ENCODE results near the gene CSK. TPM values are rescaled to one million over a fixed set of nuclear protein-coding genes. Genes with fewer than 3 reads are reported as not detected.

Gene CSK
- total RNA-seq, 1 experiment from 2014 or later, result 23.8 TPM

DNA sequence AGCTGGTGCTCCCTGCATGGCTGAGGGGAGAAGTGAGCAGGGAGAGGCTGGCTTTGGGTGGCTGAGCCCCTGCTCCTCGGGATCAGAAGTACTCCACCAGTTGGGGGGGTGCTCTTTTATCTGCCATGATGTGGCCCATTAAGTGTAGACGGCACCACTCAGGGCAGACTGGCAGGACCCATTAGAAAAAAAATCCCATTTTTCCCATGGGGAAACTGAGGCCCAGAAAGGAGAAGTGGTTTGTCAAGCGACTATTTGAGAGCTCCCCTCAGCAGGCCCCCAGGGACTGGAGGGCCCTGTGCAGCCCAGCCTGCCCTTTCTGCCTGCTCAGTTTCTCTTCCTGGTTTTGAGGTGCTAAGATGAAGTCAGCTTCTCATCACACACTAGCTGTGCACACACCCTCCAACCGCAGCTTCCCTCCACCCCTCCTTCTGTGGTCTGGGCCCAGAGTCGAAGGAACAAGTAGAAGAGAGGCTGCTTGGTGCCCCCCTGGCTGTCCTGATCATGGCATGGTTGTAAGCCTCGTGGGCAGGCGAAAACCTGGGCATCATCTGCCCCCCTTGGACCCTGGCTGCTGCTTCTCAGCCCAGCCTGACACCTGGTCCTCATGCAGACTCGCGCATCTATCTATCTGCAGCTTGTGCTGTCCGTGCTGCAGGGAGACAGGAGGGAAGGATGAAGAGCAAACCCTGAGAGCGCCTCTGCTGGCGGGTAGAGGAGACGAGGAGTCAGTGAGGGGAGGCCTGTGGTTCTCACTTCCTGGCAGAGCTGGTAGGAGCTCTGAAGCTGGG lies 5.6 kb downstream of the CSK start:
- DNase-seq (ENCODE audit: low read depth), result no peak

DNA sequence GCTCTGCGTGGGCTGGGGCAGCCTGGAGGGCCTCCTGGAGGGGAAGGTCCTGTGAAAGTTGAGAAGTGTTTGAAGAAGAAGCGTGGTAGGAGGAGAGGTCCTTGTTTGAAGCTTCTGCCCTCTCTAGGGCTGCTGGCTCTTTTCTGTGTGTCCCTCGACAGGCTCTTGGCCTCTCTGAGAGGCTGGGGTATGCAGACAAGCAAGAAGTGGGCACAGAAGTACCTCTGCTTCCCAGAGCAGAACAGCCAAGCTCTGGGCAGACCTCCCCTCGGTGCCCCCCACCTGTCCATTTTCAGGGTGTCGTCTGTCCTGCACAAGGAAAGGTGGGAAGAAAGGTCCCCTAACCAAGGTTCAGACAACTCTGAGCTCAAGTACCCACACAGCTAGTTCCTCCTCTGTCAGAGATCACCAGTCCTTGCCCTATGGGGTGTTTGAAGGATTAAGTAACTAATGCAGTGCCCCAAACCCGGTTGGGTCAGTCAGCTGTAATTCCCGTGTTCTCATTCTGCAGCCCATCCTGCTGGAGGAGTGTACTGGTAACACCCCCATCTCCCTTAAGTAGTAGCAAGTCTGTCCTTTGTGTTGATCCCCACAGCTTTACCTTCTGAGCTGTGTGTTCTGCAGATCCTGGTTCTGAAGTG lies 6.3 kb downstream of the CSK start:
- DNase-seq (ENCODE audit: low read depth), result no peak

DNA sequence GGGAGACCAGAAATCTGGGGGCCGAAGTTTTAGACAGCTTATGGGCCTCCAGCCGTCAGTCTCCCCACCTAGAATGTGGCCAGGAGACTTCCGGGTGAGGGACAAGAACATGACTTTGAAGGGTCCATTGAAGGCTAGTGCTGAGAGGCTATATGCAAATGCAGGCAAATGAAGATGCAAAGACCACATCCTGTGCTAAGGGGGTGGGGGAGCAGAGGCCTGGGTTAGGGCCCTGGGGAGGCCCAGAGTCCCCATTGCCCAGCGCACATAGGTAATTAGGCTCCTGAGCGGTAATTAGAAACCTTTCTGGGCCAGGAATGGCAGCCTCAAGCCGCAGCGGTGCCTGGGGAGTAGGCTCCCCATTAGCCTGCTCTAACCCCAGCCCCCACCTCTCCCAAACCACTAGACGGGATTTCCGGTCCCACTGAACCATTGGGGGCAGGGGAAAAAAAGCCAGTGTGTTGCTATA lies 6.8 kb downstream of the CSK start:
- no peak for DNase-seq (ENCODE audit: low read depth)

DNA sequence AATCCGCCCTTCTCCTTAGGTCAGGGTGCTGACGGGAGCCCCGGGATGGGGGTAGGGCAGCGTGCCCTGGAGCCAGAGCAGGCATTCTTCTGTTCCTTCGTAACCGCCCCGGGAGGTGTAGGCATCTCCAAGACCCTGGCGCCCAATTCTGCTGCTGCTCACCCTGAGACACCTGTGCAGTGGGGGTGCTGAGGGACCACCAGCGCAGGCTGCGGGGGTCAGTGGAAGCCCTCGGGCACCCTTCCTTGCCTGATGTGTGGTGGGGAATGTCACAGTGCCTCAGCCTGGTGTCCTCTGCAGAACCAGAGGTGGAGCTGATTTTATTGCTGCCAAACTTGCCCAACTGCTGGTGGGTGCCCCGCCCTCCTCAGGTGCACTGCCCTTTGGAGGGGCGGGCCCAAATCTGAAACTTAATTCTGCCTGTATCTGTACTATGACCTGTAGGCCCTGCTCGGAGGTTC lies 7.3 kb downstream of the CSK start:
- no peak for DNase-seq (ENCODE audit: low read depth)

DNA sequence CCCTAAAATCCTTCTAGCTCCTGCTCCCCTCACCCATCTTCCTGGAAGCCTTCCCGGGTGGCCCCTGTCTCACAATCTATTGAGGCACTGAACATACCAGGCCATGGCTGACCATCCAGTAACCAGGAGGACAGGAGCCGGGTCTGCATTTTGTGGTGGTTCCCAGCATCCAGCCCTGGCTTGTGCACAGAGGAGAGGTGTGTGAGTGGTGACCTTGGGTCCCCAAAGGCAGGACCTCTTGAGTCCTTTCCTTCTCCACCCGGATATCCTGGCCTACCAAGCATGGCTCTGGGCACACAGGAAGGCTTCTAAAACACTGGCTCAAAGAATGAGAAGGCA lies 7.8 kb downstream of the CSK start:
- no peak for DNase-seq (ENCODE audit: low read depth)

DNA sequence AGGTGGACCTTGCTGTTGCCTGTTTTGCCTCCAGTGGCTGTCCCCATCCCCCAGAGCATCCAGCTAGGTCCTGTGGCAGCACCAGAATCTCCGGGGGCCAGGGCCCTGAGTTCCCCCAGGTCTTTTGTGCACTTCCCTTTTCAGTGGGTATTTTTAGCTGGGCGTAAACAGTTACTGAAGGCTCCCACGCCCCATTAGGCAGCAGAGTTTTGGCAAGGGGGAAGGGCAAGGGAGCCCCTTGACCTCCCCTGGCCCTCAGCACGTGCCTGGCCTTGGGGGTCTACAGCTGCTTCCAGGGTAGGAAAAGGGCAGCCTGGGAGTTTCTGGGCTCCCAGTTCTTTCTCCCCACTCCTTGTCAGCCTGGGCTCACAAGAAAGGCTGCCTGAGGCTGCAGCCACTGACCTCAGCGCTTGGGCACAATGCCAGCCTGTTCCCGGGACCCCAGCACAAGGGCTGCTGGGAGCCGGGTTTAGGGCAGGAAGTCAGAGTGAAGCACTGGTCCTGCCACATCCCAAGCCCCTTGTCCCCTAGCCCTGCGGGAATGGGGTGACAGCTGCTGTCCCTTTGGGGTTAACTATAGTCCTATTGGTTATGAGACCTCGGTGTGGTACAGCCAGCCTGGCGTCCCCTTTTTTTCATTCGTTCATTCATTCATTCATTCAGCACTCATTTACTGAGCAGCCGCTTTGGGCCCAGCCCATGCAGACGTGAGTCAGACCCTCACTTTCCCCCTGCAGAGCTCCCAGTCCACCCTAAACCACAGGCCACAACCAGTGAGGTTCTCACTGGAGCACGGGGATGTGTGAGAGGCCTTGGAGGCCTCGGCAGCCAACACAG lies 8.4 kb downstream of the CSK start:
- DNase-seq (ENCODE audit: low read depth), result peak; percentile 93

DNA sequence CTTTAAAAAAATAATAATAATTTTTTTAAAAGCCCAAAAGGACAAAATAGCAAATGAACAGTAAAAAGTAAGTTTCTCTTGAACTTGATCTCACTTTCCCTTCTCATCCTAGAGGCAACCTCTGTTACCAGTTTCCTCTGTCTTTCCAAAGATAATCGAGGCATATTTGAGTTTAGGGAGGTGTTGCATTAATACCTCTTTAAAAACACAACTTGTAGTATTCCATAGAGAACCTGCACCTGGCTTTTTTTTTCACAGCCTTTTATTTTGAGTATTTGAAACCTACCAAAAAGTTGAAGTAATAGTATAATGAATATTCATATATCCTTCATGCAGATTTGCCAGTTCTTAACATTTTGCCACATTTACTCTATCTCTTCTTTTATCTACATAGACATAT lies 9.1 kb downstream of the CSK start:
- no peak for DNase-seq (ENCODE audit: low read depth)

DNA sequence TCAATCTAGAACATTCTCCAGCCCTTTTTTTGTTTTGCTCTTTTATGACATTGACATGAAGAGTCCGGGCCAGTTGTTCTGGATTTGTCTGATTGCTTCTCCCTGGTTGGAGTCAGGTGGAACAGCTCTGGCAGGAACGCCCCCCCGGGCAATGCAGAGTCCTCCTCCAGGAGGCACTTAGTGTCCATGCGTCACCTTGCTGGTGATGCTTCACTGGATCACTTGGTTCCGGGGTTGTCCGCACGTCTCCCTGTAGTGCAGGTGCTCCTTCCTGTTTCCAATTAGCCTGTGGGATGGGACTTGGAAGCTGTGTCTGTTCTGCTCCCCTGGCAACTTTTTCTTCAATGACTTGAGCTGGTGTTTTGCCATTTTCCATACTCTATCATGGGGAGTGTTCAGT lies 9.8 kb downstream of the CSK start:
- no peak for DNase-seq (ENCODE audit: low read depth)

DNA sequence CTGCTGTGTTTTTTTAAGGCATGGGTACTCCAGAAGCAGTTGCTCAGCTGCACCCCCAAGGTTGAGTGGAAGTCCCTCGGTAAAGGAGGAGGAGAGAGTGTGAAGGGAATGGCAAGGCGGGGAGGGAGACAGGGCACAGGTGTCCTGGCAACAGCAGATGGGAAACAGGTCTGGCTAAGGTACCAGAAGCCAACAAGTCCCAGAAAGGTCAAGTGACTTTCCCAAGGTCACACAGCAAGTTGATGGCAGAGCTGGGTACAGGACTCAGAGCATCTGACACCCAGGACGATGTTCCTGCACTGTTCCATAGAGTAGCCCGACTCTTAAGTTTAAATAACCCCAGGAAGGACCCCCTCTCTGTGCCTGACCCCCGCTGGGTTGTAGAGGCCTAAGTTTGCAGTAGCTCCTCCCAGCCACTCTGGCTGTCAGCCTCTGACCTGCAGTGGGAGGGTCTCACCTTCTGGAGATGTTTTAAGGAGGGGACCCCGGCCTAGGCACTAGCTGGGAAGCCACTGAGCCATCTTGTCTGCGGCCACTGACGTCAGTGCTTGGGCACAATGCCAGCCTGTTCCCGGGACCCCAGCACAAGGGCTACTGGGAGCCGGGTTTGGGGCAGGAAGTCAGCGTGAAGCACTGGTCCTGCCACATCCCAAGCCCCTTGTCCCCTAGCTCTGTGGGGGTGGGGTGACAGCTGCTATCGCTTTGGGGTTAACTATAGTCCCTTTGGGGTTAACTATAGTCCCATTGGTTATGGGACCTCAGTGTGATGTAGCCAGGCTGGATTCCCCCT lies 10.5 kb downstream of the CSK start:
- DNase-seq (ENCODE audit: low read depth), result no peak

DNA sequence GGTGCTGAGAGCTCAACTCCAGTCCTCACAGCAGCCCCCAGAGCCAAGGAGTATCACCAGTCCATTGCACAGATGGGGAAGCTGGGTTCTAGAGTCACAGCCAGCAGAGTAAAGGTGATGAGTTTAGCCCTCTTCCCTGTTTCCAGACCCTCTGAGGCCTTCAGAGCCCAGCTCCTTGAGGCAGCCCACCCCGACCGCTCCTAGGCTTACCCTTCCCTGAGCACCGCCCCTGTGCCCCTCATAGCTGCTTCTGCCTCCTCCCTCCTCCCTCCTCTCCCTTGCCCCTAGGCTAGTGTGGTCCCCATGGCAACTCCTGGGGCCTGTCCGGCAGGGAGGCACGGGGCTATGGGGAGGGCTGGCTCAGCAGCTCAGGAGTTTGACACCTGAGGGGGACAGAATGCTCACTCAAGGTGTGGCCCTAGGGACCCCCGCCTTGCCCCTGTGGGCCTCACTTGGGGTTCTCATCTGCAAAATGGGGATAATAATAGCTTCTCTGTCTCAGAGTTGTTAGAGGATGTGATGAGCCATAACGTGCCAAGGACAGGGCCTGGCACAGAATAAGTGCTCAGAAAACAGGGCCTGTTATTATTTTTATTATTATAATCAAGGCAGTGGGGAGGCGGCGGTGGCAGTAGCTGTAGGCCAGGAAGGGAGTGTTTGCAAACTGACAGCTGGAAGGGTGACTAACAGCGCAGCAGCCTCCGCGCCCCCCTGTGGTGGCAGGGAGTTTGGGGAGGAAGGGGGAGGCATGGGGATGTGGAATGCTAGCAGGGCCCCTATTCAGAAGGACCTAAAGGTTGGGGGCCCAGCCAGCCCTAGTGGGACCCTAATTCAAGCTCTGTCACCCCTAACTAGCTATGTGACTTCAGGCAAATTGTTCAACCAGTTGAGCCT lies 11.5 kb downstream of the CSK start:
- DNase-seq (ENCODE audit: low read depth), result no peak

DNA sequence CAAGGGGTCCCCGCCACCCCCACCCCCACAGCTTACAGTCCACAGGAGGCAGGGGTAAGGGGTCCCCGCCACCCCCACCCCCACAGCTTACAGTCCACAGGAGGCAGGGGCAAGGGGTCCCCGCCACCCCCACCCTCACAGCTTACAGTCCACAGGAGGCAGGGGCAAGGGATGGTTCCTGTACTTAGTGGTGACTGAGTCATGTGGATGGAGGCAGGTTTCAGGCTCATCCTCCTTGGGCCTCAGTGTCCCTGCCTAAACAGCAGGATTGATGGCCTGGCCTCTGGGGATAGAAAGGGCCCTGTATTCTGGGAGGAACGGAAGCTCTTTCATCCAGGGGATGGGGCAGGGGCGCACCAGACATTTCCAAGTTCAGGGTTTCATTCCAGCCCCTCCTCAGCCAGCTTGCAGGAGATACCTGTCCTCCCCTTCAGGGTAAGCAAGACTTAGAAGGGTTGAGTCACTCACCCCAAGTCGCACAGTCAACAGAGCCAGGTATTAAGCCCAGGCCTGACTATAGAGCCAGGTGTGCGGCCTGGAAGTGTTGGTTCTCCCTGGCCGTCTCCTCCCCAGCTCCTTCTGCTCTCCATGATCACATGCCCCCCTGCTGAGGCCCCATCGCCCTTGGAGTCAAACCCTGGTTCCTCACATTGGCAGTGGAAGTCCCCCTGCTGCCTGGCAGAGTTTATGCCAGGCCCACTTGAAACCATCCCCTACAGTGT lies 12.5 kb downstream of the CSK start:
- DNase-seq (ENCODE audit: low read depth), result no peak

DNA sequence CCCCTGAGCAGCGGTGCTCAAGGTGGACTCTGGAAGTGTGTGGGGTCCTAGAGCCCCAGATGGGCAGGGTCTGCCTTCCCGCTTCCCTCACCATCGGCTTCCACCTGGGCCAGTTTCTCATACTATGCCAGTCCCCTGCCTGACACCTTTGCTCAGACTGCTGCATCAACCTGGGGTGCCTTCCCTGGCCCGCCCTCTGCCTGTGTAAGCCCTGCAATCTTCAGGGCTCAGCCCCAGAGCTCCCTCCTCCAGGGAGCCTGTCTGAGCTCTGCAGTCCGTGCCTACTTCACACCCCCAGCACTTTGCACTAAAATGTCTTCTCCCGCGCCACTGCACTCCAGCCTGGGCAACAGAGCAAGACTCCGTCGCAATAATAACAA lies 13.1 kb downstream of the CSK start:
- DNase-seq (ENCODE audit: low read depth), result no peak

DNA sequence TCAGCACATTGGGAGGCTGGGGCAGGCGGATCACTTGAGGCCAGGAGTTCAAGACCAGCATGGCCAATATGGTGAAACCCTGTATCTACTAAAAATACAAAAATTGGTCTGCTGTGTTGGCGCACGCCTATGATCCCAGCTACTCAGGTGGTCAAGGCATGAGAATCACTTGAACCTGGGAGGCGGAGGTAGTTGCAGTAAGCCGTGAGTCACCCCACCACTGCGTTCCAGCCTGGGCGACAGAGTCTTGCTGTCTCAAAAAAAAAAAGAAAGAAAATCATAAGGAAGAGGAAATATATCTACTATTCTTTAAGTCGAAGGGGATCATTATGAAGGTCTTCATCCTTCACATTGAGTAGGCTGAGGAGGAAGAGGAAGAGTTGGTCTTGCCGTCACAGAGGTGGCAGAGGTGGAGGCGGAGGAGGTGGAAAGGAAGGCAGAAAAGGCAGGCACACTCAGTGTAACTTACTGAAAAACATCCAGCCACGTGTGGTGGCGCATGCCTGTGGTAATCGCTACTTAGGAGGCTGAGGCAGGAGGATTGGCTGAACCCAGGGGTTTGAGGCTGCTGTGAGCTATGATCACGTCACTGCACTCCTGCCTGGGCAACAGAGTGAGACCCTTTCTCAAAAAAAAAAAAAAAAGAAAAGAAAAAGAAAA lies 14.2 kb downstream of the CSK start:
- DNase-seq (ENCODE audit: low read depth), result no peak

DNA sequence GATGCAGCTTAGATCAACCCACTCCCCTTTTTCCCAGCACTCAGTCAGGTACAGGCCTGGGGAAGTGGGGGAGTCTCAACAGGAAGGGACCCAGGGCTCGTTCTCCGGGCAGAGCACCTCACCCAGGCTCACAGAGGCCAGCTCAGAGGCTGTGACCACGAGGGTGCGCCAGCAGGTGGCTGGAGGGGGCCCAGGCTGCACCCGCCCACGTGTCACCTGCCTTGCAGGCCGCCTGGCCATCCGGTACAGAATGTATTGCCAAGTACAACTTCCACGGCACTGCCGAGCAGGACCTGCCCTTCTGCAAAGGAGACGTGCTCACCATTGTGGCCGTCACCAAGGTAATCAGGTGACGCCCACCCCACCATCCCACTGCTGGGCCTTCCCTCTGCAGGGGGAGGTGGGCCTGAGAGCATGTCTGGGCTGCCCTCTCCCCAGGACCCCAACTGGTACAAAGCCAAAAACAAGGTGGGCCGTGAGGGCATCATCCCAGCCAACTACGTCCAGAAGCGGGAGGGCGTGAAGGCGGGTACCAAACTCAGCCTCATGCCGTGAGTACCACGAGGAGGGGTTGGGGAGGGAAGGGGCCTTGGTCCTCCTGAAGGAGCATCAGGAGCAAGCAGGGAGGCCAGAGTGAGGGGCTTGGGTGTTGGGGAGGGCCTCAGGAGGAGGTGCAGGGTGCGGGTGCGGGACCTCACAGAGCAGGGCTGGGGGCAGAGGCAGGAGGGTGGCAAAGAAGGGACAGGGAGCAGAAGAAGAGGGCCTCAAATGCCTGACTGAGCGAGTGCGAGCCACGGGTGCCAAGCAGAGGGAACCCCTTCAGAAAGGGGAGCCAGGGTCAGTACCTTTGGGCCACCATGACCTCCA lies 16.7 kb downstream of the CSK start:
- DNase-seq (ENCODE audit: low read depth), result no peak

DNA sequence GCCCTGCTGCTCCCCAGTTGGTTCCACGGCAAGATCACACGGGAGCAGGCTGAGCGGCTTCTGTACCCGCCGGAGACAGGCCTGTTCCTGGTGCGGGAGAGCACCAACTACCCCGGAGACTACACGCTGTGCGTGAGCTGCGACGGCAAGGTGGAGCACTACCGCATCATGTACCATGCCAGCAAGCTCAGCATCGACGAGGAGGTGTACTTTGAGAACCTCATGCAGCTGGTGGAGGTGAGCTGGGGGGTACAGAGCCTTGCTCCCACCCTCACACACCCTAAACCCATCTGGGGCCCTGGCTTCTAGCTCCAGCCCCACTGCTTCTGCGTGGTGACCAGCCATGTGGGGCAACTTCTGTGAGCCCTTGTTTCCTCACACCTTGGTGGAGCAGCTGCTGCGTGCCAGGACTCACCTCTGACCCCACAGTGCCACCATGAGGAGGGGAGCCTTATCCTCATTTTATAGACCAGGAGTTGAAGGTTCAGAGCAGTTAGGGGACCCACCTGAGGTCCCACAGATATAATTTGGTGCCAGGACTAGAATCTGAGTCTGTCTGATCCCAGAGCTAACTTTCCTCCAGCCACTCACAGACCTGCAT lies 17.5 kb downstream of the CSK start:
- no peak for DNase-seq (ENCODE audit: low read depth)

DNA sequence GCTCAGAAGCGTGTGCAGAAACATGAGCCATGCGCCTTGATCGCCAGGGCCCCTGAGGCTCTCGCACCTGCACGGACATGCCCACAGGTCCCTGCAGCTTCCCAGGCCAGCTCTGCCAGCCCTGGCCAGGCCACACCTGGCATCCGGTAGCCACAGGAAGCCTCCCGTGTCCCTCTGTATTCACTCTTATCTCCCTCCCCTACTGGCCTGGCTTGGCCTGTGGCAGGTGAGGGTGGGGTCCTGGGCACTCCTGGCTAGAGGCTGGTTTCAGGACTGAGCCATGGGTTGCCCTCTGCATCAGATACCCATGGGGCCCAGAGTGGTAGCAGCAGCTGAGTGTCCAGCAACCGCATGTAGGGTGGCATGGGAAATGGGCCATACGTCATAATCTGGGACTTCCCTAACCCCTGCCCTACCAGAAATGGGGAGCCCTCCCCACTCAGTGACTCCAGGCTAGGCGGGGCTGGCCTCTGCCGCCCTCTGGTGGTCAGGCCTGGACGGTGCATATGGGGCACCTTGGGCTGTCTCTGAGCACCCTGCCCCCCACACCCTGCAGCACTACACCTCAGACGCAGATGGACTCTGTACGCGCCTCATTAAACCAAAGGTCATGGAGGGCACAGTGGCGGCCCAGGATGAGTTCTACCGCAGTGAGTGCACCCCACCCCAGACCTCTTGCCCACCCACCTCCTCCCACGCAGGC lies 18.1 kb downstream of the CSK start:
- DNase-seq (ENCODE audit: low read depth), result peak; percentile 72

DNA sequence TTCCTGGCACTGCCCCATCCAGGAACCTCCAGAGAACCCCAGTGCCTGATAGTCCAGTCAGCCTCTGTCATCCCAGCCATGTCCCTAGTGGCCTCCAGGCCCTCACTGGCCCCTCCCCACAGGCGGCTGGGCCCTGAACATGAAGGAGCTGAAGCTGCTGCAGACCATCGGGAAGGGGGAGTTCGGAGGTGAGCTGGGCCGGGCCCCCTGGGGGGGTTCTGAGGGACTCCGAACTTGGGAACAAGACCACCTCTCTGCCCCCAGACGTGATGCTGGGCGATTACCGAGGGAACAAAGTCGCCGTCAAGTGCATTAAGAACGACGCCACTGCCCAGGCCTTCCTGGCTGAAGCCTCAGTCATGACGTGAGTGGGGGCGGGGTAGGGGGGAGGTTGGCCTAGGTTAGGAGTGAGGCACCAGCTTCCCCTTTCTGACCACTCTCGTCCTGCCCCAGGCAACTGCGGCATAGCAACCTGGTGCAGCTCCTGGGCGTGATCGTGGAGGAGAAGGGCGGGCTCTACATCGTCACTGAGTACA lies 18.7 kb downstream of the CSK start:
- DNase-seq (ENCODE audit: low read depth), result no peak
